Smooth muscle cell of trachea (primary cell): Measurements from ENCODE around the gene FCRL1. TPM values are rescaled to one million over a fixed set of nuclear protein-coding genes. Genes with fewer than 3 reads are reported as not detected.

Experiments
- total RNA-seq: library from RNA; depleted of rRNA; stranded (reverse); fragments of >200 nt; gene quantifications from 2 replicates; pipeline ENCODE4 v1.2.1, GENCODE V29; 2014

The FCRL1 gene
- not detected in 2 replicates for total RNA-seq

GRCh38 chr1:157819896-157820295 is at the start of gene FCRL1:
Gene FCRL1, minus strand, starts transcription at chr1:157820120. Its CDS starts 83 bp downstream, at chr1:157820037.

GRCh38 chr1:157841708-157842107 is 21.8 kb upstream of the FCRL1 start, which contains the start of gene CD5L:
Gene CD5L, minus strand, starts transcription at chr1:157841808. Its CDS starts 107 bp downstream, at chr1:157841701.

GRCh38 chr1:157776971-157777391 is 42.9 kb downstream of the FCRL1 start, which contains the start of gene FCRL2:
Gene FCRL2, minus strand, starts transcription at chr1:157777132. Its CDS starts 59 bp downstream, at chr1:157777073.

Other genes with a start within 250 kb of the FCRL1 start
- gene FCRL4, start 222.0 kb downstream of the FCRL1 start, total RNA-seq, result not detected in 2 replicates
- not detected in 2 replicates for gene FCRL3, start 119.4 kb downstream of the FCRL1 start, total RNA-seq
- not detected in 2 replicates for gene FCRL2, start 43.0 kb downstream of the FCRL1 start, total RNA-seq
- gene CD5L, start 21.7 kb upstream of the FCRL1 start, total RNA-seq, result not detected in 2 replicates
- 97.7 and 141 TPM in 2 replicates for gene KIRREL1, start 173.5 kb upstream of the FCRL1 start, total RNA-seq